Measurements from ENCODE around the gene MEF2A.

- TF ChIP-seq, protein P1, sequence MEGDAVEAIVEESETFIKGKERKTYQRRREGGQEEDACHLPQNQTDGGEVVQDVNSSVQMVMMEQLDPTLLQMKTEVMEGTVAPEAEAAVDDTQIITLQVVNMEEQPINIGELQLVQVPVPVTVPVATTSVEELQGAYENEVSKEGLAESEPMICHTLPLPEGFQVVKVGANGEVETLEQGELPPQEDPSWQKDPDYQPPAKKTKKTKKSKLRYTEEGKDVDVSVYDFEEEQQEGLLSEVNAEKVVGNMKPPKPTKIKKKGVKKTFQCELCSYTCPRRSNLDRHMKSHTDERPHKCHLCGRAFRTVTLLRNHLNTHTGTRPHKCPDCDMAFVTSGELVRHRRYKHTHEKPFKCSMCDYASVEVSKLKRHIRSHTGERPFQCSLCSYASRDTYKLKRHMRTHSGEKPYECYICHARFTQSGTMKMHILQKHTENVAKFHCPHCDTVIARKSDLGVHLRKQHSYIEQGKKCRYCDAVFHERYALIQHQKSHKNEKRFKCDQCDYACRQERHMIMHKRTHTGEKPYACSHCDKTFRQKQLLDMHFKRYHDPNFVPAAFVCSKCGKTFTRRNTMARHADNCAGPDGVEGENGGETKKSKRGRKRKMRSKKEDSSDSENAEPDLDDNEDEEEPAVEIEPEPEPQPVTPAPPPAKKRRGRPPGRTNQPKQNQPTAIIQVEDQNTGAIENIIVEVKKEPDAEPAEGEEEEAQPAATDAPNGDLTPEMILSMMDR (IDR thresholded peaks at IDR 0.05; ENCODE audit: low read length) = no peak
- TF ChIP-seq EZH2 (IDR thresholded peaks at IDR 0.05; ENCODE audit: borderline replicate concordance, low read length) = no peak
Measured at GRCh38 chr15:99722406-99722805, 156.6 kb downstream of the MEF2A start.

Measured in OCI-LY1 (cell line).